GM19324 (cell line): ENCODE measurements around the gene VPS18.

Experiments used
- ATAC-seq: cut with Tn5 transposase; IDR thresholded peaks from one replicate; pipeline ENCODE4 v1.9.1; 2021; ENCODE audit warnings: mild to moderate bottlenecking, moderate library complexity; ENCODE audit not compliant: unreplicated experiment, low FRiP score

VPS18 gene

DNA sequence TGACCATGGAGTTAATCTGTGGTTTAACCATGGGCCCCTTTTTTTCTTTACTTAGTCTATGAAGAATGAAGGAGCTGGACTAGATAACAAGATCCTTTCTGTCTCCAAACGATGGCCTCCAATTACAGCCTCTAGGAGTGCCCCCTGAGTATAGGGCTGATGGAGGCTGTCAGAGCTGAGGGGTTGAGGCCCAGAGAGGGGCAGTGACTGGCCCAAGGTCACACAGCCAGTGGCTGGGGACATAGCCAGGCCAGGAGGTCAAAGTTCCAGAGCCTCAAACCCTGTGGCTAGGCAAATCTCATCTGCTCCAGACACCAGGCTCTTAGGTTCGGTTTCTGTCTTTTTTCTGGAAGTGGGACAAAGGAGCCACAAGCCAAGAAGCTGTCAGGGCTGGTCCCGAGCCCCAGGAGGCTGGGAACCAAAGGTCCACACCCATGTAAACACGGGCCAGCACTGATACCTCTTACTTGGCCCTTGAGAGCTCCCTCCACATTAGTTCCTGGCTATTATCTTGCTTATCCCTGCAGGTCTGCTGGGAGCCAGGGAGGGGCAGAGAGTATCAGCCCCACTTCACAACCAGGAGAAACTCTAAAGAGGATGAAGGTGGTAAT lies 30.5 kb upstream of the VPS18 start:
- ATAC-seq = no peak

DNA sequence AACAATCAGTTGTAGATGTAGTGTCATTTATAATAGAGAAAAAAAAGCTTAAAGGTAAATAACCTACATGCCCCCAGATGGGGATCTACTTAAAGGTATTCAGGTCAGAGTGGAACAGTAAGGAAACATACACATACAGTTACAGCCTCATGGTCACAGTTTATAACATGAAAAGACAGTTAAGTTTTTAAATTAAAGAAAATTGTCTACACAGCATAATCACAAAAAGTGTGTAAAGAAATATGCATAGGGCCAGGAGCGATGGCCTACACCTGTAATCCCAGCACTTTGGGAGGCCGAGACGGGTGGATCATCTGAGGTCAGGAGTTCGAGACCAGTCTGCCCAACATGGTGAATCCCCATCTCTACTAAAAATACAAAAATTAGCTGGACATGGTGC lies 27.1 kb upstream of the VPS18 start:
- ATAC-seq = no peak

DNA sequence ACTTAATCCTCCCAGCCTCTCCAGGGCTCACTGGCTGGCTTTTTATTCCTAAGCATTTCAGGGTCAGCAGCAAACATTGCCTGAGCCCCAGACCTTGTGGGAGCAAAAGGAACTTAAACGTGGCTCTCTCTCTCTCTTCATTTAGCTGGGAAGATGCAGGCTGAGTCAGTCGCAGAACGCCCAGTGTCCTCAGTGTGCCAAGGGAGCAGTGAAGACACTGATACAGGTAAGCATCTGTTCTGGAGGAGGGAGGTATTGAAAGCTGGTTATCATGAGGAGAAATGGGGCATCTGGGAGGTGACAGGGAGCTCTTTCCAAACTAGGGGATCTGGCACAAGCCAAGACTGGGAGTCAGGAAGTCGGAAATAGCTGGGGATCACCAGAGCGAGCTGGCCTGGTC lies 24.6 kb upstream of the VPS18 start:
- ATAC-seq = no peak

DNA sequence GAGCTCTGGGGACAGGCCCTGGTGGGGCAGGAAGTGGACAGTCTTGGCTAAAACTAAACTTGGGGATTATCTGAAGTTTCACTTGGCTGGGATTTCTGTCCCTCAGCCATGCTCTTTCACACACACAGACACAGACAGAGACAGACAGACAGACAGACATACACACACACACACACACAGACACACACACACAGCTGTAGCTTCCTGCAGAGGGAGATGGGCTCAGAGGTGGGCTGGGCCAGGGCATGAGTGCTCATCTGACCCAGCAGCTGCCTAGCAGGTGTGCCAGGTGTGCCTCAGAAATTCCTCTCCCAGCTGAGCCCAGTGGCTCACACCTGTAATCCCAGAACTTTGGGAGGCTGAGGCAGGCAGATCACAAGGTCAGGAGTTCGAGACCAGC lies 23.5 kb upstream of the VPS18 start:
- no peak for ATAC-seq

DNA sequence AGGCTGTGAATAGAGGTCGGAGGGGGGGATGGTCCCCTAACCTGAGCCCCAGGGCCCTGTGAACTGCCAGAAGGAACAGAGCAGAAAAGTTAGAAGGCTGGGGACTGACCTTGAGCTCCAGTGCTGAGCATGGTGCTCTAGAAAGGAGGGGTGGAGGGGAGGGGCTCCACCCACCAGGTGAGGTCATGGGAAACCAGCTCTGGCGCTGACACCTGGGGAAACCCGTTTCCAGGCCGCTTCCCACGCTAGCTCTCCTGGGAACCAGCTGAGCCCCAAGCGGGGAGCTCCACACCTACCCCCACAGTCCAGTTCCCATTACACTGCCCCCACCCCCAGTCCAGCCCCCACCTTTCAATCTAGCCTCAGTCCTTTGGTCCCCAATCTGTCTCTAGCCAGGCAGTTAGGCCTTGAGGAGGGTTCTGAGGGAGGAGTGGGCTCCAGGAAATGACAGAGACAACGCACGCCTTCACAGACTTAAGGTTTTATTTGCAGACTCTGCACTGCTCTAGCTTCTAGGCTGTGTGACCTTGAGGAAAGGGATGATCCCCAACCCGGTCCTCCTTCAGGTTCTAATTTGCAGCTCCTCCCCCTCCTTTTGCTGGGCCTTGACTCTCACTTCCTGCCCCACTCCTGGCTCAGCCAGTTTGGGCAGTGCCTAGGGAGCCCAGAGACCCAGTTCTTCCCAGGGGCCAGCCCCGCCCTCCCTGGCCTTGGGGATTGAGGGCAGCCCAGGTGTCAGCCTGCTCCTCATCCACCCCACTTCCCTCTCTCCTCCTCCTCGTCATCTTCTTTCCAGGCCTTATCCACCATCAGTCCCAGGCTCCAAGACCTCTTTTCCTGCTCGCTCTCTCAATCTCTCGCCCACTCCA lies 22.3 kb upstream of the VPS18 start:
- no peak for ATAC-seq

DNA sequence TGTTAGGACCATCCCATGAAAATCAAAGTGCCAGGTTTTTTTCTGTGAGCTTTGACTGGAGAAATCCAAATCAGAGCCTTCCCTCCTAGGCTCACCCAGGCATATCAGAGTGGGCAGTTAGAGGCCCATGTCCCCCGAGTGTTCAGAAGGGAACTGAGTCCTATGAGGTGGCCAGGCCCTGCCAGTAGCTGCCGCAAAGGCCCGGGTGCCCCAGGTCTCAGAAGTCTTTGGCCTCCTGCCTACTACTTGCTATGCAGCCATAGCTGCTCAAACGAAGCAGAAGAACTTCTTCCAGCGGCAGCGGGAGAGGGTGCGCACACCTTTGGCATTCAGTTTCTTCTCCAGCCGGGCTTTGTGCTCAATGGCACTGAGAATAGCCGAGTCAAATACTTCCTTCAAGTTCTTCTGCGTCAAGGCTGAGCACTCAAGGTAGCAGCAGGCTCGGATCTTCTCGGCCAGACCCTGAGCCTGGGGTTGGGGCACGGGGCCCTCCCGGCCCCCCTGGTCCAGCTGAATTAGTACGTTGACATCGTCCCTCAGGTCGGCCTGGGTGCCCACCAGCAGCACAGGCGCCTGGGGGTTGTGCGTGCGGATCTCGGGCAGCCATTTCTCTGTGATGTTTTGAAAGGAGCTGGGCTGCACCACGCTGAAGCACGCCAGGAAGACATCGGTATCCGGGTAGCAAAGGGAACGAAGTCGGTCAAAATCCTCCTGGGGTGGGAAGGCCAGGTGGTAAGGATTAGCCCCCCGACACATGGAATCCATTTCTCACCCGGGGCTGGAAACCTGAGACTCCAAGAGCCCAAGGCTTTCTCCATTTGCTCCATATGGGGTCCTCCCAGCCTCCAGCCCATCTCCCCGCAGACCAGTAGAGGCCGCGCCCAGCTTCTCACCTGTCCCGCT lies 21.2 kb upstream of the VPS18 start:
- ATAC-seq = no peak

DNA sequence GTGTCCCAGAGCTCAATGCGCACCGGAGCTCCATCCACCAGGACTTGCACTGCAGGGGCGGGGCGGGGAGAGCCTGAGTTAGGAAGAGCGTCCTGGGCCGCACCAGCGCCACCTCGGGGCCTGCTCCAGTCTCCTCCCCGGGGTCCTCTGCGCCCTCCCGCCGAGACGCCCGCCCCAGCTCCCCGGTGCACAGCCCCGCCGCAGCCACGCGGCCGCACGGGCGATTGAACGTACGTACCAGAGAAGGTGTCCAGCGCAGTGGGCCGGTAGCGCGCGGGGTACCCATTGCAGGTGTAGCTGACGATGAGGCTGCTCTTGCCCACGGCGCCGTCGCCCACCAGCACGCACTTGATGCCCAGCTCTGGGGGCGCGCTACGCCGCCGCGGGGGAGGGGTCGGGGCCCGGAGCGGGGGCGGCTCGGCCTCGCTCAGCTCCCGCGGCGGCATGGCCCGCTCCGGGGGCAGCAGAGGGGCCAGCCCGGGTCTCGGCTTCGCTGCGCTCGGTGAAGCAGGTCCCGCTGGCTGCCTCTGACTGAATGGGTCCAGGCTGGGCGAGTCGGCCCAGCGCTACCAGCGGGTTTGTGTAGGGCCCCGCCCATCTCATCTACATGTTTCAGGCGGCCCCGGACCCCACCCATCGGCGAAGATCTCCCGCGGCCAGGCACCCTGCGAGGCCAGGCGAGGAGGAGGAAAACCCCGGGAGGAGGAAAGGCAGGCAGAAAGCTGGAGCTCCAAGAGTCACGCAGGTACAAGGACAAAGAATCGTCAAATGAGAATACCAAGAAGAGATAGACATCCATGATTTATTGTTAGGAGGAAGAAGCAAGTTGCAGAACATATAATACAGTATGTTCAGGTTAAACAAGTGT lies 20.3 kb upstream of the VPS18 start, which contains the start of gene RHOV:
Gene RHOV, minus strand, starts transcription at position 541 of the 868 bp plus-strand sequence. Its CDS starts 95 bp downstream, at position 446.
- ATAC-seq = peak; percentile 55

DNA sequence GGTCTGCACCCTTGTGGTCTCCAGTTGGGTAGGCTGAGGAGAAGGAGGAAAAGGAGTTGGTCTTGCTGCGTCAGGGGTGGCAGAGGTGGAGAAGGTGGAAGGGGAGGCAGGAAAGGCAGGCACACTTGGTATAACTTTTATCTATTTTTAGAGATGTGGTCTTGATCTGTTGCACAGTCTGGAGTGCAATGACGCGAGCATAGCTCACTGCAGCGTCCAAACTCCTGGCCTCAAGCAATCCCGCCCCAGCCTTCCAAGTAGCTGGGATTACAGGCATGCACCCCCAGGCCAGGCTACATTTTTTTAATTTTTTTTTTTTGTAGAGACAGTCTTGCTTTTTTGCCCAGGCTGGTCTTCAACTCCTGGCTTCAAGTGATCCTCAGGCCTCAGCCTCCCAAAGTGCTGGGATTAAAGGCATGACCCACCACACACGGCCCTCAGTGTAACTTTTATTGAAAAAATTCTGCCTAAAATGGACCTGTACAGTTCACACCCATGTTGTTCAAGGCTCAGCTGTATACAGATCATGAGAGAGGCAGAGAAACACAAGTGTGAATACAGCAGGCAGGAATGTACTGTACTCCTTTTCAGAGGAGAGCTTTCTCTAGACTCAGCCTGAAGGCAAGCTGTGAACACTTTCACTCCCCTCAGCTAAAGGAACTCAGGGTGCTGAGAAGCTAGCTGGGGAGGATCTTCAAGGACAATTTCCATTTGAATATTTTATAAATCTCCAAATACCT lies 18.1 kb upstream of the VPS18 start:
- no peak for ATAC-seq

DNA sequence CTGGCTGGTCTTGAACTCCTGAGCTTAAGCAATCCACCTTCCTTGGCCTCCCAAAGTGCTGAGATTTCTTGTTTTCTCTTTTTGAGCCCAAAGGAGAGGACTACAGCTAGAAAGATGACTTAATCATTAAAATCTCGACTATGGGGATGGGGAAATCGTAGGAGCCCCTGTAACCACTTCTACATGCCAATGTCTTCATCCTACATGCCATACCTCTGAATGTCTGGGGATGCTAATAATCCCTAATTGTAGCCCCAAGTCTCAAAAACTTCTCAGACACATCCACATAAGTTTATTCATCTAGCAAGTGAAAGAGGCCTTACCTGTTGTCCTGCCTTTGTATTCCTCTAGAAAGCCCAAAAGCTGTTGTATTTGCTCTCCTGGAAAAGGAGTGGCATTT lies 16.6 kb upstream of the VPS18 start:
- ATAC-seq = no peak

DNA sequence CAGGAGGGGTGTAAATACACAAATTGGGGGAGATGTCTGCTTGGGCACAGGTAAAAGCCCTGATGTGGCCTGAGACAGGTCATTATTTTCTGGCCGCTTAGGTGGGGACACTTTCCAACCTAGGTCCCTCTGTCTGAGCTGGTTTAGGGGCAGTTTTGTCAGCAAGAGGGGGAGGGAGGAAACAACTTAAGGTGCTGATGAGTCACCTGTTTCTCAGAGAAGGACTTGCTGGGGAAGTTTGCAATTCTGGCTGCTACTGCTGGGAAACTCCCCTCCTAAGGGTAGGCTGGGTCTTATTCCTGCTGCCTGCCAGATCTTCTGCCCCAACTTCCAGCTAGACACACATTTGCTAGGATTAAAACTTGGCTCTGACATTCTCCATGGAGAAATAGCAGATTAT lies 15.5 kb upstream of the VPS18 start:
- no peak for ATAC-seq

DNA sequence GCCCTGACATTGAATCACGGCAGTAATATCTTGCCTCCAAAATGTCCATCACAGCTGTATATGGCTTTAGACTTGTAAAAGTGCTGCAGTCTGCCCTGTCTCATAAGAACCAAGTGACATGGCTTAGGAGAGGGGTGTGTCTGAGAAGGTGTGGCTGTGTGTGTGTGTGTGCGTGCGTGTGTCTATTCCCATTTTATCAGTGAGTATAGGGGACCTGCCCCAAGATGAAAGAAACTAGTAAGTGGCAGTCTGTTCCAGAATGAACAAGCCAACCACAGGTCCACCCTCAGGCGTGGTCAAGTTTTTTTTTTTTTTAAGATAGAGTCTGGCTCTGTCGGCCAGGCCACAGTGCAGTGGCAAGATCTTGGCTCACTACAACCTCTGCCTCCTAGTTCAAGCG lies 14.6 kb upstream of the VPS18 start:
- no peak for ATAC-seq

DNA sequence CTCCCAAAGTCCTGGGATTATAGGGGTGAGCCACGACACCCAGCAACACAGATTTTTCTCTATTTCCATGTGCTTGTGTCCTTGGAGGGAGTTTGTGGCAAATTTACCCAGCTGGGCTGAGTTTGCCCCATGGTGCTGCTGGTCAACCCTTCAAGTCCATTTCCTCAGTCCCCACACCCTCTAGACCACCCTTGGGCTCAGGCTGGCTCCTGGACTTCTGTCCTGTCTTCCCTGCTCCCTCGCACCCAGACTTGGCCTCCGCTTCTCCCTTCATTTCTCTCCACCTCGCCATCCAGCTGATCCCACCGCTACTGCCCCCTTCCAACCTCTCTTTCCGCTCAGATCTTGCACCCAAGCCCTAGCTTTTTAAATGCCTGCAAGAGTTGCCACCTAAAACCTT lies 12.9 kb upstream of the VPS18 start:
- no peak for ATAC-seq

DNA sequence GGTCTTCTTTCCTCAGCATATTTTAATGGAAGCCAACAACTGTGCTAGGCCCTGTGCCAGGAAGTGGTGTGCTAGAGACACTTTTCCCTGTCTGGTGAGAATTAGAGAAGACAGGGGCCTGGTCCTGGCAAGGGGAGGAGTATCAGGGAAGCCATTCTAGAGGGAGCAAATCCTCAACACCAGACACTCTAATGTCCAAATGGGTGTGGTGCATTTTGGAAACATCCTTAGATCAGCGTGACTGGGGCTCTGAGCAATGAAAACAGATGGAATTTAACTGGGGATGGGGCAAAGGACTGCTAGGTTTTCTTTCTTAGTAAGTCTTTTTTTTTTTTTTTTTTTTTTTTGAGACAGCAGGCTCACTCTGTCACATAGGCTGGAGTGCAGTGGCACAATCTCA lies 7.7 kb upstream of the VPS18 start:
- ATAC-seq = no peak

DNA sequence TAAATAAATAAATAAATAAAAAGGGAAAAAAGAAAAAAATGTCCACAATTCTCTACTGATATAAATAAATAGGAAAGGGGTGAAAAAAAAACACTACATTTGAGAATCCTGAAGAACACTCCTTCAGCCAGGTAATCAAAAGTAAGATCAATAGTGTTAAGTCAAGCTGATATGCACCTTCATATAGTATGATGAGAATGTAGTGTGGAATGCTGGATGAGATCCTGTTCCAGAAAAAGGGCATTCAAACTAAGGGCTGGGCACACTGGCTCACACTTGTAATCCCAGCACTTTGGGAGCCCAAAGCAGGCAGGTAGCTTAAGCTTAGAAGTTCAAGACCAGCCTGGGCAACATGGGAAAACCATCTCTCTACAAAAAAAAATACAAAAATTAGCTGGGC lies 5.1 kb upstream of the VPS18 start:
- no peak for ATAC-seq

DNA sequence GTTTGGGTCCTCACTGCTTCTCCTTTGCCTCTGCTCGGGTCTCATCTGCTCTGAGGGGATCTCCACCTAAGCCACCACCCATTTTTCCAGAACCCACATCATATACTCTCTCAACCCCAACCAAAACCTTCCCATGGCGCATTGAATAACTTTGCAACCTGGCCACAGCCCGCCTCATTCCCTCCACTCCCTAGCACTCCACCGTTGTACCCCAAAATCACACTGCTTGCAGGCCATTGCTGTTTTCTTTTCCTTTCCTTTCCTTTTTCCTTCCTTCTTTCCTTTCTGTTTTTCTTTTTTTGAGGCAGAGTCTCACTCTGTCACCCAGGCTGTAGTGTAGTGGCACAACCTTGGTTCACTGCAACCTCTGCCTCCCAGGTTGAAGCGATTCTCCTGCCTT lies 3.1 kb upstream of the VPS18 start:
- no peak for ATAC-seq

DNA sequence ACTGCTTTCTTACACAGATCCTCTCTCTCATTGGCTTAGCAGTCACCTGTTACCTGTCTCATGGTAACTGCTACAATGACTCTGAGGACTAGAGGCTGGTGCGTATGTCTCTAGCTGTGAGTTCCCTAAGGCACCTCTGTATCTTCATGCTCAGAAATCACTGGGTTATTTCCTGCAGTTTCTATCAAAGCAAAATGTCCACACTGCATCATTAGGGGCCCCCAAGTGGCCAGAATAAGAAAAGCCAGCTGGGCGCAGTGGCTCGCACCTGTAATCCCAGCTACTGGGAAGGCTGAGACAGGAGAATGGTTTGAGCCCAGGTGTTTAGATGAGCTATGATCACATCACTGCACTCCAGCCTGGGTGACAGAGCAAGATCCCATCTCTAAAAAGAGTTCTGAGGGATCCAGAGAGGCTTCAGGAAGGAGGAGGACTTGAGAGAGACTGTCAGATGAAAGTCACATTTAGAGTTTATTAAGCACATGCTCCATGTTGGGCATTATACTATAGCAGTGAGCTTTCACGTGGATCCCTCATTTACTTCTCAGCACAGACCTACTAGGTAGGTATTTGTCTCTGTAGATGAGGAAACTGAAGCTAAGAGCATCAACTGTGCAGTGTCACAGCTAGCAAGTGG lies 2.3 kb upstream of the VPS18 start:
- no peak for ATAC-seq

DNA sequence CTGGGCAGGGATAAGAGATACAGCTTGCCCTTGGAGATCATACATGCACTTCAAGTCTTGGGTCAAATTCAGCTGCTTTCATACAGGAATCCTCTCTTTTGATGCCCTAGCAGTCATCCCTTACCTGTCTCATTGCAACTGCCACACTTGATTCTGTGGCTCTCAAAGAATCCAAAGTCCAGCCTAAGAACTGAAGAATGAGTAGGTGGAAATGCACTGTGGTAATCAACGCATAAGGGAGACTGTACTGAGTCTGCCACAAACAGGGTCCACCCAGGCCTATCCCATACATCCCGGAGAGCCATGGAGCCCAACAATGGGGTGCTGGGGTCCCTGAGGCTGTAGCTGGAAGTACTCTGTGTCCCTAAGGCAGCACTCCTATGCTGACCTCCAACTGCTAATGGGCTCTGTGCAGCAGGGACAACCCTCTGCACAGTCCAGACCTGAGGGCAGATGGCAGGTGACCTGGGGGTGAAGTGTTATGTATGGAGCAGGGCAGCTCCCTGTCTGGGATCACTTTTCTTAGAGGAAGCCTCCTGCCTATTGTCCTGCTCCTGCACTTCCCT lies 1.7 kb upstream of the VPS18 start:
- no peak for ATAC-seq

DNA sequence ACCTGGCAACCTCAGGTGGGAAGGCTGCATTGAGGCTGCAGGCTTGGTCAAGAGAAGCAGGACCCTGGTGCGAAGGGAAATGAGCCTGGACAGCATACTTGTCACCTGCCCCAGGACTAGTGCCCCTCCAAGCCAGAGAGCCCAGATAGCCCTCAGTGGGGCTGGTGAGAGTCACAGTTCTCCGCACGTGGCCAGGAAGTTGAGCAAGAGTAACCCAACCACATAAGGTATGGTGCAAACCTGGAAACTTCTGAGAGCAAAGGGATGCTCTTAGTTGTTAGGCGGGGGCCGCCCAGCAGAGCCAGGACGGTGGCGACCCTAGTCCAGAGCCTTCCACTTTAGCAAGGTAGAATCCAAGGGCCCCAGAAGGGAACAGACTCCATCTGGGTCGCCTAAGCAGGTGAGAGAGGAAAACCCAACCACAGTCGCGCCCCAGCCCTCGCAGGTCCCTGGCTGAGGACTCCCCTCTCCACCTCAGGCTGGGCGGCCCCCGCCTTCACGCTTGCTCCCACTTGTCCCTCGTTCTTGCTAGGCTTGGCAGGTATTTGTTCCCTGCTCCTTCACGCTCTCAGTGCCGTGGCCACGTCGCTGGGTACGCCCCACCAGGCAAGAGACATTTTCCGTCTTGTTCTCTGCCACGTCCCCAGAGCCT lies 1.1 kb upstream of the VPS18 start:
- no peak for ATAC-seq
